HepG2 (cell line): ENCODE data around the gene SLC22A31. TPM values are rescaled to one million over a fixed set of nuclear protein-coding genes. Genes with fewer than 3 reads are reported as not detected.

Source experiments
- ATAC-seq: fragments of 200-7000 bp; cut with Tn5 transposase; 3 replicates; pipeline ENCODE4 v1.9.1; 2020; ENCODE audit warnings: mild to moderate bottlenecking, moderate library complexity
- BruUV-seq: library from RNA; stranded (reverse); fragments of 400-500 nt; replicated peaks from 2 replicates; lab custom pipeline; 2021; lab: Mats Ljungman, UMichigan
- CTCF ChIA-PET: fragments of 300-600 bp; formaldehyde crosslinking; extraction: SDS; loops from one replicate; lab custom pipeline; 2021; ENCODE audit warnings: low total read pairs, inconsistent platforms, low intra/inter-chr PET ratio; lab: Yijun Ruan, JAX
- POLR2A ChIA-PET: fragments of 350-600 bp; sonication (Branson Sonifier 250); formaldehyde crosslinking; loops from one replicate; lab custom pipeline; 2020; ENCODE audit warnings: antibody characterized with exemption, inconsistent platforms; lab: Yijun Ruan, JAX
- DNase-seq: peaks from one replicate; pipeline ENCODE4 v3.0.0-alpha.2; 2015; ENCODE audit warnings: low spot score
- FAIRE-seq: peaks from 3 replicates; lab custom pipeline; 2011; peaks lifted over from hg19 to GRCh38; lab: Jason Lieb, UNC
- H2AFZ ChIP-seq: one replicate; pipeline ENCODE4 v1.6.1; 2011; ENCODE audit warnings: low read length, inconsistent platforms
- H3K27ac ChIP-seq: fragments of 300-600 bp; 3 replicates; pipeline ENCODE4 v1.8.0; 2011; ENCODE audit warnings: mixed run types, mild to moderate bottlenecking, mixed read lengths, low read length, inconsistent platforms; ENCODE audit not compliant: insufficient read depth; ENCODE audit errors: extremely low read length
- H3K27me3 ChIP-seq, 2 experiments: fragments of 200-600 bp in 1 of 2; 2 replicates in 1 of 2; 3 replicates in 1 of 2; pipeline versions ENCODE4 v1.6.0 to v1.8.0; 2011; ENCODE audit warnings: low read length in 2 of 2, mild to moderate bottlenecking in 2 of 2, moderate library complexity in 2 of 2, inconsistent platforms in 1 of 2; ENCODE audit not compliant: insufficient read depth in 2 of 2, control insufficient read depth in 1 of 2
- H3K36me3 ChIP-seq, 2 experiments: fragments of 200-600 bp in 1 of 2; replicated peaks in 1 of 2; 2 replicates in 1 of 2; 3 replicates in 1 of 2; pipeline versions ENCODE4 v1.5.1 to v1.8.0; 2011; ENCODE audit warnings: low read length in 2 of 2, inconsistent platforms in 1 of 2; ENCODE audit not compliant: insufficient read depth in 2 of 2, control insufficient read depth in 1 of 2
- H3K4me1 ChIP-seq: 2 replicates; pipeline ENCODE4 v1.5.1; 2012; ENCODE audit warnings: low read length, inconsistent platforms; ENCODE audit not compliant: insufficient read depth
- H3K4me2 ChIP-seq: 2 replicates; pipeline ENCODE4 v1.6.0; 2011; ENCODE audit warnings: low read depth, low read length, inconsistent platforms
- H3K4me3 ChIP-seq, 3 experiments: fragments of 200-600 bp in 1 of 3; sonication (generic), shearing (Covaris generic) in 1 of 3; replicated peaks in 1 of 3; 2 replicates each; pipeline ENCODE4 v1.5.1; 2011 to 2016; ENCODE audit warnings: low read length in 3 of 3, inconsistent platforms in 2 of 3, low read depth in 2 of 3, mild to moderate bottlenecking in 2 of 3, control low read depth in 1 of 3, mixed read lengths in 1 of 3; ENCODE audit not compliant: insufficient read depth in 1 of 3
- H3K79me2 ChIP-seq: one replicate; pipeline ENCODE4 v1.6.1; 2011; ENCODE audit warnings: low read length, inconsistent platforms; ENCODE audit not compliant: insufficient read depth
- H3K9ac ChIP-seq: 2 replicates; pipeline ENCODE4 v1.6.0; 2011; ENCODE audit warnings: mild to moderate bottlenecking, low read depth, low read length, inconsistent platforms; ENCODE audit not compliant: insufficient read depth
- H3K9me3 ChIP-seq: 2 replicates; pipeline ENCODE4 v1.5.1; 2012; ENCODE audit warnings: mild to moderate bottlenecking, low read length
- H4K20me1 ChIP-seq: 2 replicates; pipeline ENCODE4 v1.6.0; 2011; ENCODE audit warnings: inconsistent platforms, mild to moderate bottlenecking, low read length, moderate library complexity; ENCODE audit not compliant: insufficient read depth
- HMGXB4 ChIP-seq, 2 experiments: sonication (generic) in 1 of 2; formaldehyde crosslinking in 1 of 2; IDR thresholded peaks; 2 replicates each; pipeline versions ENCODE4 v1.4.0 to v1.6.1; 2018 to 2020; ENCODE audit warnings: missing genetic modification reagents in 2 of 2, borderline replicate concordance in 1 of 2, low read depth in 1 of 2, mild to moderate bottlenecking in 1 of 2, missing biosample characterization in 1 of 2
- NCOA5 ChIP-seq: sonication (generic); formaldehyde crosslinking; IDR thresholded peaks from 2 replicates; pipeline ENCODE4 v1.4.0; 2020; ENCODE audit warnings: missing genetic modification reagents
- PHF5A ChIP-seq: IDR thresholded peaks from one replicate; pipeline ENCODE4 v1.6.1; 2018; ENCODE audit warnings: low read depth, missing genetic modification reagents; ENCODE audit not compliant: unreplicated experiment
- PPARG ChIP-seq: conservative IDR thresholded peaks from 2 replicates; pipeline ENCODE4 v1.6.1; 2016; ENCODE audit warnings: missing biosample characterization, missing genetic modification reagents
- WIZ ChIP-seq: sonication (generic); formaldehyde crosslinking; IDR thresholded peaks from 2 replicates; pipeline ENCODE4 v1.5.1; 2020; ENCODE audit warnings: mild to moderate bottlenecking, missing genetic modification reagents
- ZNF232 ChIP-seq: sonication (generic); formaldehyde crosslinking; IDR thresholded peaks from 2 replicates; pipeline ENCODE4 v1.4.0; 2020; ENCODE audit warnings: missing genetic modification reagents, borderline replicate concordance
- WGBS: methylation state at CpG from one replicate; pipeline ENCODE4 v1.1.6; 2017; ENCODE audit warnings: low lambda C conversion rate; 5-methylcytosine and 5-hydroxymethylcytosine counted together
- in situ Hi-C: cut with HindIII; loops from 2 replicates; pipeline ENCODE4 v1.10.0; 2017; ENCODE audit warnings: low pct_unique_long_range_greater_than_20kb; ENCODE audit not compliant: extremely low pct_ligation_motif_present
- intact Hi-C: fragments of 100-400 bp; cut with micrococcal nuclease; formaldehyde crosslinking; loops from one replicate; pipeline ENCODE4 v1.10.0; 2022; ENCODE audit not compliant: unreplicated experiment
- polyA plus RNA-seq, 8 experiments: library from polyadenylated mRNA; depleted of rRNA in 3 of 8; stranded (reverse) in 7 of 8; unstranded in 1 of 8; fragments of >200 nt; fragmentation: Illumina TruSeq in 4 of 8; extraction: Trizol in 4 of 8; gene quantifications; 2 replicates each; pipeline versions ENCODE4 v1.2.1 to v1.2.3, GENCODE V29; 2011 to 2016; ENCODE audit warnings: low read depth in 4 of 8, missing spikeins in 1 of 8, mixed read lengths in 1 of 8; ENCODE audit not compliant: insufficient read depth in 1 of 8
- total RNA-seq, 5 experiments: library from RNA; depleted of rRNA; stranded (reverse); fragments of >200 nt; fragmentation: Illumina TruSeq; extraction: Trizol; gene quantifications; 2 replicates each; pipeline ENCODE4 v1.2.3, GENCODE V29; 2016; ENCODE audit warnings: low read depth in 1 of 5
- TF ChIP-seq, protein P1 (sequence below): sonication (generic); formaldehyde crosslinking; IDR thresholded peaks from 2 replicates; pipeline ENCODE4 v1.4.0; 2020; ENCODE audit warnings: missing genetic modification reagents
- TF ChIP-seq, protein P2 (sequence below): sonication (generic); formaldehyde crosslinking; IDR thresholded peaks from 2 replicates; pipeline ENCODE4 v1.4.0; 2020; ENCODE audit warnings: mild to moderate bottlenecking, missing genetic modification reagents
- TF ChIP-seq, protein P3 (sequence below): sonication (generic); formaldehyde crosslinking; IDR thresholded peaks from 2 replicates; pipeline ENCODE4 v1.4.0; 2020; ENCODE audit warnings: mild to moderate bottlenecking, missing genetic modification reagents

The SLC22A31 gene
- total and polyA plus RNA-seq, 2 of the 13 experiments (the other 11 are each of a cell fraction or from before 2014, with no cell fraction given): 67.3 to 83.3 TPM

GRCh38 chr16:89164436-89164835, 35.9 kb downstream of the SLC22A31 start:
- H3K27me3 ChIP-seq: peaks cover 26 to 83% of the 10 kb centered on the region in 2 experiments
- no peak for ATAC-seq
- no peak for FAIRE-seq
- no peak overlapping the region for H3K9ac ChIP-seq
- no peaks in the 10 kb centered on the region for H3K9me3 ChIP-seq
- in situ Hi-C loops: no loop called here
- H3K4me1 ChIP-seq: peaks cover 52% of the 10 kb centered on the region
- no peaks in the 10 kb centered on the region for H3K79me2 ChIP-seq
- no peak overlapping the region for H3K27ac ChIP-seq
- POLR2A ChIA-PET: no interaction called here
- no peak overlapping the region; a peak in 1 of 6 replicates for H3K4me3 ChIP-seq
- 10% methylated on average over 12 of the region's 15 CpGs for WGBS
- H3K4me2 ChIP-seq: peak overlapping the region; percentile 18; the same call in 1 of the 2 replicates
- no peak overlapping the region for H2AFZ ChIP-seq
- no peak for DNase-seq
- no TSS peak for BruUV-seq
- intact Hi-C loops: no loop called here
- no peaks in the 10 kb centered on the region for H3K36me3 ChIP-seq
- CTCF ChIA-PET: no interaction called here
- H4K20me1 ChIP-seq: peaks cover 4% of the 10 kb centered on the region; the same call in 1 of the 2 replicates
- TF ChIP-seq HMGXB4 (CRISPR knock-in tag; IDR thresholded peaks at IDR 0.05; ENCODE audit: borderline replicate concordance in 1 of 2, low read depth in 1 of 2) (no peak), WIZ (CRISPR knock-in tag) (no peak), PPARG (no peak), PHF5A (no peak), NCOA5 (CRISPR knock-in tag) (no peak), ZNF232 (CRISPR knock-in tag) (no peak)
- TF ChIP-seq, protein P1, sequence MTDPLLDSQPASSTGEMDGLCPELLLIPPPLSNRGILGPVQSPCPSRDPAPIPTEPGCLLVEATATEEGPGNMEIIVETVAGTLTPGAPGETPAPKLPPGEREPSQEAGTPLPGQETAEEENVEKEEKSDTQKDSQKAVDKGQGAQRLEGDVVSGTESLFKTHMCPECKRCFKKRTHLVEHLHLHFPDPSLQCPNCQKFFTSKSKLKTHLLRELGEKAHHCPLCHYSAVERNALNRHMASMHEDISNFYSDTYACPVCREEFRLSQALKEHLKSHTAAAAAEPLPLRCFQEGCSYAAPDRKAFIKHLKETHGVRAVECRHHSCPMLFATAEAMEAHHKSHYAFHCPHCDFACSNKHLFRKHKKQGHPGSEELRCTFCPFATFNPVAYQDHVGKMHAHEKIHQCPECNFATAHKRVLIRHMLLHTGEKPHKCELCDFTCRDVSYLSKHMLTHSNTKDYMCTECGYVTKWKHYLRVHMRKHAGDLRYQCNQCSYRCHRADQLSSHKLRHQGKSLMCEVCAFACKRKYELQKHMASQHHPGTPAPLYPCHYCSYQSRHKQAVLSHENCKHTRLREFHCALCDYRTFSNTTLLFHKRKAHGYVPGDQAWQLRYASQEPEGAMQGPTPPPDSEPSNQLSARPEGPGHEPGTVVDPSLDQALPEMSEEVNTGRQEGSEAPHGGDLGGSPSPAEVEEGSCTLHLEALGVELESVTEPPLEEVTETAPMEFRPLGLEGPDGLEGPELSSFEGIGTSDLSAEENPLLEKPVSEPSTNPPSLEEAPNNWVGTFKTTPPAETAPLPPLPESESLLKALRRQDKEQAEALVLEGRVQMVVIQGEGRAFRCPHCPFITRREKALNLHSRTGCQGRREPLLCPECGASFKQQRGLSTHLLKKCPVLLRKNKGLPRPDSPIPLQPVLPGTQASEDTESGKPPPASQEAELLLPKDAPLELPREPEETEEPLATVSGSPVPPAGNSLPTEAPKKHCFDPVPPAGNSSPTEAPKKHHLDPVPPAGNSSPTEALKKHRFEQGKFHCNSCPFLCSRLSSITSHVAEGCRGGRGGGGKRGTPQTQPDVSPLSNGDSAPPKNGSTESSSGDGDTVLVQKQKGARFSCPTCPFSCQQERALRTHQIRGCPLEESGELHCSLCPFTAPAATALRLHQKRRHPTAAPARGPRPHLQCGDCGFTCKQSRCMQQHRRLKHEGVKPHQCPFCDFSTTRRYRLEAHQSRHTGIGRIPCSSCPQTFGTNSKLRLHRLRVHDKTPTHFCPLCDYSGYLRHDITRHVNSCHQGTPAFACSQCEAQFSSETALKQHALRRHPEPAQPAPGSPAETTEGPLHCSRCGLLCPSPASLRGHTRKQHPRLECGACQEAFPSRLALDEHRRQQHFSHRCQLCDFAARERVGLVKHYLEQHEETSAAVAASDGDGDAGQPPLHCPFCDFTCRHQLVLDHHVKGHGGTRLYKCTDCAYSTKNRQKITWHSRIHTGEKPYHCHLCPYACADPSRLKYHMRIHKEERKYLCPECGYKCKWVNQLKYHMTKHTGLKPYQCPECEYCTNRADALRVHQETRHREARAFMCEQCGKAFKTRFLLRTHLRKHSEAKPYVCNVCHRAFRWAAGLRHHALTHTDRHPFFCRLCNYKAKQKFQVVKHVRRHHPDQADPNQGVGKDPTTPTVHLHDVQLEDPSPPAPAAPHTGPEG (CRISPR knock-in tag): no peak
- TF ChIP-seq, protein P2, sequence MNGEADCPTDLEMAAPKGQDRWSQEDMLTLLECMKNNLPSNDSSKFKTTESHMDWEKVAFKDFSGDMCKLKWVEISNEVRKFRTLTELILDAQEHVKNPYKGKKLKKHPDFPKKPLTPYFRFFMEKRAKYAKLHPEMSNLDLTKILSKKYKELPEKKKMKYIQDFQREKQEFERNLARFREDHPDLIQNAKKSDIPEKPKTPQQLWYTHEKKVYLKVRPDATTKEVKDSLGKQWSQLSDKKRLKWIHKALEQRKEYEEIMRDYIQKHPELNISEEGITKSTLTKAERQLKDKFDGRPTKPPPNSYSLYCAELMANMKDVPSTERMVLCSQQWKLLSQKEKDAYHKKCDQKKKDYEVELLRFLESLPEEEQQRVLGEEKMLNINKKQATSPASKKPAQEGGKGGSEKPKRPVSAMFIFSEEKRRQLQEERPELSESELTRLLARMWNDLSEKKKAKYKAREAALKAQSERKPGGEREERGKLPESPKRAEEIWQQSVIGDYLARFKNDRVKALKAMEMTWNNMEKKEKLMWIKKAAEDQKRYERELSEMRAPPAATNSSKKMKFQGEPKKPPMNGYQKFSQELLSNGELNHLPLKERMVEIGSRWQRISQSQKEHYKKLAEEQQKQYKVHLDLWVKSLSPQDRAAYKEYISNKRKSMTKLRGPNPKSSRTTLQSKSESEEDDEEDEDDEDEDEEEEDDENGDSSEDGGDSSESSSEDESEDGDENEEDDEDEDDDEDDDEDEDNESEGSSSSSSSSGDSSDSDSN (CRISPR knock-in tag): 0 out of 2 replicates have a peak, but pooled peaks have one; percentile 35
- TF ChIP-seq, protein P3, sequence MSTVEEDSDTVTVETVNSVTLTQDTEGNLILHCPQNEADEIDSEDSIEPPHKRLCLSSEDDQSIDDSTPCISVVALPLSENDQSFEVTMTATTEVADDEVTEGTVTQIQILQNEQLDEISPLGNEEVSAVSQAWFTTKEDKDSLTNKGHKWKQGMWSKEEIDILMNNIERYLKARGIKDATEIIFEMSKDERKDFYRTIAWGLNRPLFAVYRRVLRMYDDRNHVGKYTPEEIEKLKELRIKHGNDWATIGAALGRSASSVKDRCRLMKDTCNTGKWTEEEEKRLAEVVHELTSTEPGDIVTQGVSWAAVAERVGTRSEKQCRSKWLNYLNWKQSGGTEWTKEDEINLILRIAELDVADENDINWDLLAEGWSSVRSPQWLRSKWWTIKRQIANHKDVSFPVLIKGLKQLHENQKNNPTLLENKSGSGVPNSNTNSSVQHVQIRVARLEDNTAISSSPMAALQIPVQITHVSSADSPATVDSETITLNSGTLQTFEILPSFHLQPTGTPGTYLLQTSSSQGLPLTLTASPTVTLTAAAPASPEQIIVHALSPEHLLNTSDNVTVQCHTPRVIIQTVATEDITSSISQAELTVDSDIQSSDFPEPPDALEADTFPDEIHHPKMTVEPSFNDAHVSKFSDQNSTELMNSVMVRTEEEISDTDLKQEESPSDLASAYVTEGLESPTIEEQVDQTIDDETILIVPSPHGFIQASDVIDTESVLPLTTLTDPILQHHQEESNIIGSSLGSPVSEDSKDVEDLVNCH (CRISPR knock-in tag): no peak
